Gastroesophageal sphincter (tissue), 4 donors: ENCODE data around the gene AKAP6. TPM values are rescaled to one million over a fixed set of nuclear protein-coding genes. Genes with fewer than 3 reads are reported as not detected.

Experiments
- ATAC-seq: fragments of 150-250 bp; one replicate; pipeline ENCODE4 v1.9.1; 2016; ENCODE audit warnings: mild to moderate bottlenecking, moderate library complexity
- H3K27ac ChIP-seq, 4 donors: fragments of 200-600 bp; sonication (generic) in 3 of 4; 1 replicate in 3 of 4; 2 replicates in 1 of 4; pipeline ENCODE4 v1.5.1; 2016 to 2019
- H3K27me3 ChIP-seq: fragments of 200-600 bp; sonication (generic); one replicate; pipeline ENCODE4 v1.5.1; 2019
- H3K36me3 ChIP-seq, 2 donors: fragments of 200-600 bp; sonication (generic); one replicate each; pipeline ENCODE4 v1.5.1; 2019; ENCODE audit warnings: control low read depth in 1 of 2
- H3K4me1 ChIP-seq, 3 donors: fragments of 200-600 bp; sonication (generic); 1 replicate in 2 of 3; 2 replicates in 1 of 3; pipeline ENCODE4 v1.5.1; 2016 to 2019; ENCODE audit warnings: control low read depth in 2 of 3
- H3K4me3 ChIP-seq, 2 donors: fragments of 200-600 bp; sonication (generic); one replicate each; pipeline ENCODE4 v1.5.1; 2019; ENCODE audit warnings: mild to moderate bottlenecking in 1 of 2, moderate library complexity in 1 of 2
- H3K9me3 ChIP-seq, 3 donors: fragments of 200-600 bp; sonication (generic); one replicate each; pipeline ENCODE4 v1.5.1; 2017 to 2019; ENCODE audit warnings: control low read depth in 2 of 3
- CTCF ChIP-seq, 4 experiments: fragments of 200-600 bp in 2 of 4; fragments of 450-650 bp in 2 of 4; sonication (generic) in 1 of 4; IDR thresholded peaks; one replicate each; pipeline ENCODE4 v1.5.1; 2017 to 2019; ENCODE audit warnings: antibody characterized with exemption in 4 of 4, mild to moderate bottlenecking in 2 of 4, moderate library complexity in 2 of 4
- EP300 ChIP-seq: sonication (generic); formaldehyde crosslinking; IDR thresholded peaks from one replicate; pipeline ENCODE4 v1.6.1; 2017; ENCODE audit warnings: antibody characterized with exemption, mild to moderate bottlenecking
- POLR2A ChIP-seq, 2 donors: fragments of 450-650 bp; IDR thresholded peaks; one replicate each; pipeline ENCODE4 v1.6.1; 2017; ENCODE audit warnings: antibody characterized with exemption in 2 of 2, mild to moderate bottlenecking in 2 of 2, moderate library complexity in 1 of 2
- POLR2AphosphoS5 ChIP-seq: sonication (generic); formaldehyde crosslinking; IDR thresholded peaks from one replicate; pipeline ENCODE4 v1.6.1; 2017; ENCODE audit warnings: antibody characterized with exemption
- WGBS, 2 donors: methylation state at CpG; one replicate each; pipeline ENCODE4 v1.1.5; 2018; ENCODE audit warnings: low coverage in 1 of 2; 5-methylcytosine and 5-hydroxymethylcytosine counted together
- total RNA-seq, 4 donors: library from RNA; depleted of rRNA; stranded (reverse); fragments of >200 nt; gene quantifications; one replicate each; pipeline ENCODE4 v1.1.0, GENCODE V29; 2016

The AKAP6 gene
- total RNA-seq, 4 donors from 2014 or later: 33.1 to 65.4 (median 45.0) TPM

- Histone ChIP-seq H3K4me1 (no peaks in the 10 kb centered on the region), H3K36me3 (no peaks in the 10 kb centered on the region), H3K4me3 (no peak overlapping the region), H3K27me3 (no peaks in the 10 kb centered on the region), H3K27ac (no peak overlapping the region), H3K9me3 (no peaks in the 10 kb centered on the region)
- WGBS, 2 donors: 83 to 100% methylated on average over 1 of the region's 2 CpGs
- no peak for ATAC-seq
- TF ChIP-seq EP300: no peak
- TF ChIP-seq POLR2A (IDR thresholded peaks at IDR 0.05): no peak
- no peak for TF ChIP-seq POLR2AphosphoS5
- TF ChIP-seq CTCF (IDR thresholded peaks at IDR 0.05): no peak
Observed at GRCh38 chr14:32343926-32344430, 14.9 kb downstream of the AKAP6 start.

GRCh38 chr14:32345311-32345791 is 16.3 kb downstream of the AKAP6 start:
- Histone ChIP-seq H3K36me3 (no peaks in the 10 kb centered on the region), H3K27ac (no peak overlapping the region), H3K27me3 (no peaks in the 10 kb centered on the region), H3K9me3 (no peaks in the 10 kb centered on the region), H3K4me3 (no peak overlapping the region), H3K4me1 (no peaks in the 10 kb centered on the region)
- WGBS, 2 donors: 100% methylated on average over 1 of the region's 1 CpG
- no peak for TF ChIP-seq EP300
- no peak for TF ChIP-seq POLR2AphosphoS5
- no peak for TF ChIP-seq POLR2A (IDR thresholded peaks at IDR 0.05)
- no peak for TF ChIP-seq CTCF (IDR thresholded peaks at IDR 0.05)
- ATAC-seq: no peak

DNA sequence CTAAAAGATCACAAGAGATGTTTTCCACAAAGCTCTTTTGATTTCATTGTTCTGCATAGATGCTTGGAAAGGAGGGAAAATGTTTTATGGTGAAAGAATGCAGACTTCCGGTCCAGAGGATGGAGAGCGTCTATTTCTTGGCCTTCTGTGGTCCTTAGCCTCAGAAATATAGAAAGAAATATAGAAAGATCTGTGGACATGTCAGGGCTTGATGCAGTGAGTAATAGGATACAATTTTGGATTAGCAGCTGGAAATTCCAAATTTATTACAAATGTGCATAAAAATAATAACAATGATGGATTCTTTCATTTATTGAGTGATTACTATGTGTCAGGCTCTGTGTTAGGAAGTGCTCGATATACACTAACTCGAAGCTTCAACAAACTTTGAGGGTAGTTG is 20.2 kb downstream of the AKAP6 start:
- WGBS, 2 donors: 82 to 93% methylated on average over 3 to 4 of the region's 4 CpGs

GRCh38 chr14:32350020-32350419 is 20.9 kb downstream of the AKAP6 start:
- Histone ChIP-seq H3K9me3 (no peaks in the 10 kb centered on the region), H3K27ac (no peak overlapping the region), H3K4me1 (no peaks in the 10 kb centered on the region), H3K27me3 (no peaks in the 10 kb centered on the region), H3K36me3 (no peaks in the 10 kb centered on the region), H3K4me3 (no peak overlapping the region)
- WGBS, 2 donors: 56 to 60% methylated on average over 1 of the region's 1 CpG
- TF ChIP-seq EP300 (no peak), CTCF (IDR thresholded peaks at IDR 0.05) (no peak), POLR2AphosphoS5 (no peak), POLR2A (IDR thresholded peaks at IDR 0.05) (no peak)
- no peak for ATAC-seq

More for the DNA sequence above, 20.2 kb downstream of the AKAP6 start:
- no peak for TF ChIP-seq CTCF (IDR thresholded peaks at IDR 0.05)
- no peak for TF ChIP-seq POLR2AphosphoS5
- no peak for TF ChIP-seq EP300
- TF ChIP-seq POLR2A (IDR thresholded peaks at IDR 0.05): no peak
- H3K27me3 ChIP-seq: no peaks in the 10 kb centered on the region
- no peaks in the 10 kb centered on the region for H3K4me1 ChIP-seq
- no peaks in the 10 kb centered on the region for H3K9me3 ChIP-seq
- H3K27ac ChIP-seq: no peak overlapping the region
- no peak for ATAC-seq
- H3K4me3 ChIP-seq: no peak overlapping the region
- no peaks in the 10 kb centered on the region for H3K36me3 ChIP-seq

DNA sequence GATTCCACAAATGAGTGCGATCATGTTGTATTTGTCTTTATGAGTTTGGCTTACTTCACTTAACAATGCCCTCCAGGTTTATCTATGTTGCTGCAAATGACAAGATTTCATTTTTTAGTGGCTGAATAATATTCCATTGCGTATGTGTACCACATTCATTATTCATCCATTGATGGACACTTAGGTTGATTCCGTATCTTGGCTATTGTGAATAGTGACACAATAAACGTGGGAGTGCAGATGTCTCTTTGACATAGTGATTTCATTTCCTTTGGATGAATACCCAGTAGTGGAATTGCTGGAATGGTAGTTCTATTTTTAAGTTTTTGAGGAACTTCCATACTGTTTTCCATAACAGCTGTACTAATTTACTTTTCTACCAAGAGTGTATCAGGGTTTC is 23.5 kb downstream of the AKAP6 start:
- no peaks in the 10 kb centered on the region for H3K9me3 ChIP-seq
- H3K27me3 ChIP-seq: no peaks in the 10 kb centered on the region
- no peak overlapping the region for H3K4me3 ChIP-seq
- no peak for ATAC-seq
- TF ChIP-seq POLR2A (IDR thresholded peaks at IDR 0.05): no peak
- no peak for TF ChIP-seq POLR2AphosphoS5
- TF ChIP-seq EP300: no peak
- no peak for TF ChIP-seq CTCF (IDR thresholded peaks at IDR 0.05)
- no peak overlapping the region for H3K27ac ChIP-seq
- no peaks in the 10 kb centered on the region for H3K4me1 ChIP-seq
- no peaks in the 10 kb centered on the region for H3K36me3 ChIP-seq
- WGBS, 2 donors: 71 to 75% methylated on average over 4 of the region's 4 CpGs
